Suprapubic skin (tissue), 3 donors: ENCODE measurements around the gene ANAPC5.

Source experiments
- CTCF ChIP-seq, 2 donors: fragments of 200-600 bp in 1 of 2; fragments of 450-650 bp in 1 of 2; sonication (generic) in 1 of 2; IDR thresholded peaks; one replicate each; pipeline ENCODE4 v1.5.1; 2016 to 2019; ENCODE audit warnings: antibody characterized with exemption in 2 of 2, mild to moderate bottlenecking in 1 of 2, moderate library complexity in 1 of 2
- POLR2A ChIP-seq, 2 donors: fragments of 450-650 bp; IDR thresholded peaks; one replicate each; pipeline ENCODE4 v1.6.1; 2017; ENCODE audit warnings: antibody characterized with exemption in 2 of 2, mild to moderate bottlenecking in 2 of 2, moderate library complexity in 2 of 2

- TF ChIP-seq POLR2A (IDR thresholded peaks at IDR 0.05) (no peak), CTCF (IDR thresholded peaks at IDR 0.05) (no peak)
These were observed 46.1 kb upstream of the ANAPC5 start for GRCh38 chr12:121398355-121398754.
